M059J (cell line): ENCODE data around the gene ATP2A1. TPM values are rescaled to one million over a fixed set of nuclear protein-coding genes. Genes with fewer than 3 reads are reported as not detected.
"Not testable (repeated sequence)": the region's sequence is repeated elsewhere in the genome, so short reads cannot be mapped to it uniquely, and the experiment has no call there.

ENCODE experiments used
- DNase-seq: peaks from one replicate; pipeline ENCODE4 v3.0.0-alpha.2; 2012; ENCODE audit warnings: low read depth
- total RNA-seq: library from RNA; depleted of rRNA; stranded (reverse); fragments of >200 nt; shearing (Covaris generic); gene quantifications from 2 replicates; pipeline ENCODE4 v1.2.3, GENCODE V29; 2014

The ATP2A1 gene
- total RNA-seq, 1 experiment from 2014 or later = not detected

GRCh38 chr16:28859326-28859725 is 19.0 kb upstream of the ATP2A1 start:
- DNase-seq = peak; percentile 44

- DNase-seq = peak; percentile 29
Measured at GRCh38 chr16:28863929-28864793, 14.1 kb upstream of the ATP2A1 start.

GRCh38 chr16:28865001-28865688 is 13.1 kb upstream of the ATP2A1 start:
- no peak for DNase-seq

GRCh38 chr16:28865722-28866453 is 12.4 kb upstream of the ATP2A1 start:
- DNase-seq = no peak

GRCh38 chr16:28866454-28866804 is 11.9 kb upstream of the ATP2A1 start:
- no peak for DNase-seq

GRCh38 chr16:28867241-28867640 is 11.0 kb upstream of the ATP2A1 start:
- DNase-seq = no peak

- DNase-seq = not testable (repeated sequence)
Measured at GRCh38 chr16:28867646-28868045, 10.6 kb upstream of the ATP2A1 start.

- no peak for DNase-seq
Measured at GRCh38 chr16:28869201-28869600, 9.1 kb upstream of the ATP2A1 start.

GRCh38 chr16:28872952-28873351 is 5.3 kb upstream of the ATP2A1 start:
- no peak for DNase-seq

- no peak for DNase-seq
Measured at GRCh38 chr16:28873543-28874201, 4.6 kb upstream of the ATP2A1 start.

GRCh38 chr16:28874406-28874805 is 3.9 kb upstream of the ATP2A1 start:
- no peak for DNase-seq

- no peak for DNase-seq
Measured at GRCh38 chr16:28875134-28876018, 2.9 kb upstream of the ATP2A1 start.

- no peak for DNase-seq
Measured at GRCh38 chr16:28876019-28876659, 2.1 kb upstream of the ATP2A1 start.

- no peak for DNase-seq
Measured at GRCh38 chr16:28876973-28877654, 1.2 kb upstream of the ATP2A1 start.

- DNase-seq = no peak
Measured at GRCh38 chr16:28877655-28878000, 660 bp upstream of the ATP2A1 start.

GRCh38 chr16:28879261-28879840 is 1.1 kb downstream of the ATP2A1 start:
- DNase-seq = no peak

GRCh38 chr16:28879841-28880588 is 1.7 kb downstream of the ATP2A1 start:
- peak; percentile 87 for DNase-seq

GRCh38 chr16:28880589-28880915 is 2.3 kb downstream of the ATP2A1 start:
- DNase-seq = no peak

- DNase-seq = no peak
Measured at GRCh38 chr16:28880955-28881354, 2.7 kb downstream of the ATP2A1 start.
